Measurements from ENCODE around the gene ADGRD1.
"Not testable (repeated sequence)": the region's sequence is repeated elsewhere in the genome, so short reads cannot be mapped to it uniquely, and the experiment has no call there.

The ADGRD1 gene

GRCh38 chr12:131108177-131108955 lies 154.7 kb downstream of the ADGRD1 start:
- Mint-ChIP-seq H3K9me3 (no peaks in the 10 kb centered on the region), H3K27ac (no peak overlapping the region), H3K4me3 (no peak overlapping the region), H3K4me1 (ENCODE audit: low read depth in 2 of 2) (peaks cover 0 to 20% of the 10 kb centered on the region in 2 donors), H3K36me3 (ENCODE audit: insufficient read depth) (no peaks in the 10 kb centered on the region), H3K27me3 (peaks cover 4 to 18% of the 10 kb centered on the region in 2 donors)
- no peak for DNase-seq
- no peak for ATAC-seq (replicated peaks)

GRCh38 chr12:131111446-131111845 lies 157.7 kb downstream of the ADGRD1 start:
- peaks cover 27 to 49% of the 10 kb centered on the region in 2 donors for H3K27me3 Mint-ChIP-seq
- no peaks in the 10 kb centered on the region for H3K9me3 Mint-ChIP-seq
- ATAC-seq (replicated peaks) (no peak), DNase-seq (no peak)
- no peak overlapping the region for H3K27ac Mint-ChIP-seq
- H3K36me3 Mint-ChIP-seq (ENCODE audit: insufficient read depth) = no peaks in the 10 kb centered on the region
- peaks cover 0 to 4% of the 10 kb centered on the region in 2 donors for H3K4me1 Mint-ChIP-seq (ENCODE audit: low read depth in 2 of 2)
- H3K4me3 Mint-ChIP-seq = no peak overlapping the region

- H3K4me1 Mint-ChIP-seq (ENCODE audit: low read depth in 2 of 2) = no peaks in the 10 kb centered on the region
- H3K36me3 Mint-ChIP-seq (ENCODE audit: insufficient read depth) = no peaks in the 10 kb centered on the region
- DNase-seq (no peak), ATAC-seq (replicated peaks) (no peak)
- H3K27me3 Mint-ChIP-seq = peaks cover 27 to 49% of the 10 kb centered on the region in 2 donors
- no peak overlapping the region for H3K27ac Mint-ChIP-seq
- H3K4me3 Mint-ChIP-seq = no peak overlapping the region
- no peaks in the 10 kb centered on the region for H3K9me3 Mint-ChIP-seq
Measured at GRCh38 chr12:131112021-131112420, 158.3 kb downstream of the ADGRD1 start.

- H3K9me3 Mint-ChIP-seq = no peaks in the 10 kb centered on the region
- H3K4me3 Mint-ChIP-seq = no peak overlapping the region
- ATAC-seq (replicated peaks) (no peak), DNase-seq (no peak)
- H3K4me1 Mint-ChIP-seq (ENCODE audit: low read depth in 2 of 2) = no peaks in the 10 kb centered on the region
- H3K27ac Mint-ChIP-seq = no peak overlapping the region
- no peaks in the 10 kb centered on the region for H3K36me3 Mint-ChIP-seq (ENCODE audit: insufficient read depth)
- H3K27me3 Mint-ChIP-seq = peaks cover 29 to 51% of the 10 kb centered on the region in 2 donors
Measured at GRCh38 chr12:131112700-131113290, 159.1 kb downstream of the ADGRD1 start.

GRCh38 chr12:131113568-131114270 lies 160.0 kb downstream of the ADGRD1 start:
- H3K36me3 Mint-ChIP-seq (ENCODE audit: insufficient read depth) = no peaks in the 10 kb centered on the region
- no peaks in the 10 kb centered on the region for H3K4me1 Mint-ChIP-seq (ENCODE audit: low read depth in 2 of 2)
- peaks cover 39 to 60% of the 10 kb centered on the region in 2 donors for H3K27me3 Mint-ChIP-seq
- DNase-seq (no peak), ATAC-seq (replicated peaks) (no peak)
- H3K27ac Mint-ChIP-seq = no peak overlapping the region
- H3K9me3 Mint-ChIP-seq = no peaks in the 10 kb centered on the region
- no peak overlapping the region for H3K4me3 Mint-ChIP-seq

GRCh38 chr12:131114271-131114670 lies 160.6 kb downstream of the ADGRD1 start:
- ATAC-seq (replicated peaks) = no peak
- H3K4me1 Mint-ChIP-seq (ENCODE audit: low read depth in 2 of 2) = no peaks in the 10 kb centered on the region
- DNase-seq = no peak

GRCh38 chr12:131114942-131115584 lies 161.4 kb downstream of the ADGRD1 start:
- Mint-ChIP-seq H3K27ac (no peak overlapping the region), H3K27me3 (peaks cover 46 to 74% of the 10 kb centered on the region in 2 donors), H3K4me1 (ENCODE audit: low read depth in 2 of 2) (no peaks in the 10 kb centered on the region), H3K36me3 (ENCODE audit: insufficient read depth) (no peaks in the 10 kb centered on the region), H3K9me3 (no peaks in the 10 kb centered on the region), H3K4me3 (no peak overlapping the region)
- ATAC-seq (replicated peaks) (no peak), DNase-seq (no peak)

More at GRCh38 chr12:131114271-131114670, 160.6 kb downstream of the ADGRD1 start:
- peaks cover 41 to 66% of the 10 kb centered on the region in 2 donors for H3K27me3 Mint-ChIP-seq
- H3K4me3 Mint-ChIP-seq = no peak overlapping the region
- no peaks in the 10 kb centered on the region for H3K36me3 Mint-ChIP-seq (ENCODE audit: insufficient read depth)
- no peak overlapping the region for H3K27ac Mint-ChIP-seq
- H3K9me3 Mint-ChIP-seq = no peaks in the 10 kb centered on the region

GRCh38 chr12:131115766-131116467 lies 162.2 kb downstream of the ADGRD1 start:
- ATAC-seq (replicated peaks) (no peak), DNase-seq (no peak)
- Mint-ChIP-seq H3K36me3 (ENCODE audit: insufficient read depth) (no peaks in the 10 kb centered on the region), H3K27me3 (peaks cover 46 to 81% of the 10 kb centered on the region in 2 donors), H3K27ac (no peak overlapping the region), H3K4me3 (no peak overlapping the region), H3K9me3 (no peaks in the 10 kb centered on the region), H3K4me1 (ENCODE audit: low read depth in 2 of 2) (no peaks in the 10 kb centered on the region)

GRCh38 chr12:131116468-131117117 lies 162.9 kb downstream of the ADGRD1 start:
- no peak for ATAC-seq (replicated peaks)
- Mint-ChIP-seq H3K9me3 (no peaks in the 10 kb centered on the region), H3K27me3 (peaks cover 46 to 76% of the 10 kb centered on the region in 2 donors)

GRCh38 chr12:131117438-131118245 lies 163.9 kb downstream of the ADGRD1 start:
- no peaks in the 10 kb centered on the region for H3K36me3 Mint-ChIP-seq (ENCODE audit: insufficient read depth)
- peaks cover 42 to 66% of the 10 kb centered on the region in 2 donors for H3K27me3 Mint-ChIP-seq
- no peaks in the 10 kb centered on the region for H3K4me1 Mint-ChIP-seq (ENCODE audit: low read depth in 2 of 2)
- DNase-seq (no peak), ATAC-seq (replicated peaks) (no peak)
- H3K27ac Mint-ChIP-seq = no peak overlapping the region
- no peaks in the 10 kb centered on the region for H3K9me3 Mint-ChIP-seq
- H3K4me3 Mint-ChIP-seq = no peak overlapping the region

More at GRCh38 chr12:131116468-131117117, 162.9 kb downstream of the ADGRD1 start:
- no peaks in the 10 kb centered on the region for H3K4me1 Mint-ChIP-seq (ENCODE audit: low read depth in 2 of 2)
- no peaks in the 10 kb centered on the region for H3K36me3 Mint-ChIP-seq (ENCODE audit: insufficient read depth)
- DNase-seq = no peak
- H3K27ac Mint-ChIP-seq = no peak overlapping the region
- H3K4me3 Mint-ChIP-seq = no peak overlapping the region

- ATAC-seq (replicated peaks) = no peak
Measured at GRCh38 chr12:131118371-131118770, 164.7 kb downstream of the ADGRD1 start.

GRCh38 chr12:131119345-131119744 lies 165.6 kb downstream of the ADGRD1 start:
- not testable (repeated sequence) for H3K4me1 Mint-ChIP-seq (ENCODE audit: low read depth in 2 of 2); H3K9me3 Mint-ChIP-seq; H3K4me3 Mint-ChIP-seq; ATAC-seq (replicated peaks); H3K36me3 Mint-ChIP-seq (ENCODE audit: insufficient read depth); H3K27ac Mint-ChIP-seq; DNase-seq
- peaks cover 34 to 53% of the 10 kb centered on the region in 2 donors for H3K27me3 Mint-ChIP-seq

More at GRCh38 chr12:131118371-131118770, 164.7 kb downstream of the ADGRD1 start:
- no peak for DNase-seq
- Mint-ChIP-seq H3K27ac (no peak overlapping the region), H3K36me3 (ENCODE audit: insufficient read depth) (no peaks in the 10 kb centered on the region), H3K27me3 (peaks cover 42 to 63% of the 10 kb centered on the region in 2 donors), H3K9me3 (no peaks in the 10 kb centered on the region), H3K4me3 (no peak overlapping the region), H3K4me1 (ENCODE audit: low read depth in 2 of 2) (no peaks in the 10 kb centered on the region)
